Measurements from ENCODE around the gene GNAO1.
"Not testable (repeated sequence)": the region's sequence is repeated elsewhere in the genome, so short reads cannot be mapped to it uniquely, and the experiment has no call there.

Gene GNAO1

DNA sequence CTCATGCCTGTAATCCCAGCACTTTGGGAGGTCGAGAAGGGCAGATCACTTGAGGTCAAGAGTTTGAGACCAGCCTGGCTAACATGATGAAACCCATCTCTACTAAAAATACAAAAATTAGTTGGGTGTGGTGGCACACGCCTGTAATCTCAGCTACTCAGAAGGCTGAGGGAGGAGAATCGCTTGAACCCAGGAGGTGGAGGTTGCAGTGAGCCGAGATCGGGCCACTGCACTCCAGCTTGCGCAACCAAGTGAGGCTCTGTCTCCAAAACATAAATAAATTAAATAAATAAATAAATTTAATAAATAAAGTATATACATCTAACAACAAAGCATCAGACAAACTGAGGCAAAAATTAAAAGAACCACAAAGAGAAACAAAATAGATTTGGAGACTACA is 184.5 kb downstream of the GNAO1 start:
- not testable (repeated sequence) for H3K9me3 ChIP-seq (ENCODE audit: control insufficient read depth in 1 of 2, low read length in 2 of 2); H3K4me3 ChIP-seq (ENCODE audit: low read depth in 1 of 2, low read length in 2 of 2); H3K27me3 ChIP-seq (ENCODE audit: low read depth, low read length); H3K27ac ChIP-seq (ENCODE audit: low read length)
- H3K36me3 ChIP-seq (ENCODE audit: control insufficient read depth in 1 of 2, insufficient read depth in 2 of 2, low read length in 2 of 2) = peaks cover 11 to 26% of the 10 kb centered on the region in 2 donors
- peaks cover 0 to 11% of the 10 kb centered on the region in 2 donors for H3K4me1 ChIP-seq (ENCODE audit: control insufficient read depth in 1 of 2, insufficient read depth in 2 of 2, low read length in 2 of 2)

GRCh38 chr16:56379044-56379443 is 187.8 kb downstream of the GNAO1 start:
- not testable (repeated sequence) for H3K4me1 ChIP-seq (ENCODE audit: control insufficient read depth in 1 of 2, insufficient read depth in 2 of 2, low read length in 2 of 2); H3K9me3 ChIP-seq (ENCODE audit: control insufficient read depth in 1 of 2, low read length in 2 of 2); H3K27ac ChIP-seq (ENCODE audit: low read length); H3K4me3 ChIP-seq (ENCODE audit: low read depth in 1 of 2, low read length in 2 of 2); H3K27me3 ChIP-seq (ENCODE audit: low read depth, low read length)
- H3K36me3 ChIP-seq (ENCODE audit: control insufficient read depth in 1 of 2, insufficient read depth in 2 of 2, low read length in 2 of 2) = peaks cover 33 to 58% of the 10 kb centered on the region in 2 donors

GRCh38 chr16:56380778-56381485 is 189.6 kb downstream of the GNAO1 start:
- H3K36me3 ChIP-seq (ENCODE audit: control insufficient read depth in 1 of 2, insufficient read depth in 2 of 2, low read length in 2 of 2) = peaks cover 31 to 71% of the 10 kb centered on the region in 2 donors
- H3K27me3 ChIP-seq (ENCODE audit: low read depth, low read length); H3K4me1 ChIP-seq (ENCODE audit: control insufficient read depth in 1 of 2, insufficient read depth in 2 of 2, low read length in 2 of 2); H3K4me3 ChIP-seq (ENCODE audit: low read depth in 1 of 2, low read length in 2 of 2); H3K27ac ChIP-seq (ENCODE audit: low read length); H3K9me3 ChIP-seq (ENCODE audit: control insufficient read depth in 1 of 2, low read length in 2 of 2): not testable (repeated sequence)

DNA sequence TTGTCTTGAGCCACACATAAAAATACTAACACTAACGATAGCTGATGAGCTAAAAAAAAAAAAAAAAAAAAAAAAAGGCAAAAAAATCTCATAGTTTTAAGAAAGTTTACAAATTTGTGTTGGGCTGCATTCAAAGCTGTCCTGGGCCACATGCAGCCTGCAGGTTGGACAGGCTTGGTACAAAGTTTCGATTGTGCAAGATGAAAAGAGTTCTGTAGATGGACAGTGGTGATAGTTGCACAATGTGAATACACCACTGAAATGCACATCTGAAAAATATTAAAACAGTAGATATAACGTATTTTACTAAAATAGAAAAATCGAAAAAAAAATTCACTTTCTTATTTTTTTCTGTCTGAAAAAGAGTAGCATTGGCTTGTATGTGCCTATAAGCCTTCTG is 191.2 kb downstream of the GNAO1 start:
- Histone ChIP-seq H3K27ac (ENCODE audit: low read length) (no peak overlapping the region), H3K36me3 (ENCODE audit: control insufficient read depth in 1 of 2, insufficient read depth in 2 of 2, low read length in 2 of 2) (peaks cover 35 to 84% of the 10 kb centered on the region in 2 donors), H3K9me3 (ENCODE audit: control insufficient read depth in 1 of 2, low read length in 2 of 2) (peaks cover 6% of the 10 kb centered on the region in 2 donors), H3K4me1 (ENCODE audit: control insufficient read depth in 1 of 2, insufficient read depth in 2 of 2, low read length in 2 of 2) (no peaks in the 10 kb centered on the region), H3K27me3 (ENCODE audit: low read depth, low read length) (no peaks in the 10 kb centered on the region), H3K4me3 (ENCODE audit: low read depth in 1 of 2, low read length in 2 of 2) (no peak overlapping the region)

DNA sequence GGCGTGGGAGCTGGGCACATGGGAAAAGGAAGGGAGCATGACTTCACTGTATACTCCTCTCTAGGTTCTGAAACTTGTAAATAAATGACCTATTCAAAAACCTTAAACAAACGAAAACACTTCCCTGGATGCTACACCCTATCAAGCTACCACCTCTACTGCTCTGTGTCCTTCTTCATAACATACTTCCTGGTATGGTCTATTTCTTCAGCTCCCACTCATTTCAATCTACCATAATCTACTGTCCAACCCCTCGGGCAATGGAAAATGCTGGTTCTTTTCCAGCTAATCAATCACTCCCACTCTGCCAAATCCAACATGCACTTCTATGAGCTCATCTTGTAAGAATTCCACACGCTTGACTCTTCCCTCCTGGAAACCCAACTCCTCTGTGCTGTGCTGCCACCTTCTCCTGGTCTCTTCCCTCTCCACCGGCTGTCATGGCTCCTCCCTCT is 191.6 kb downstream of the GNAO1 start:
- Histone ChIP-seq H3K4me3 (ENCODE audit: low read depth in 1 of 2, low read length in 2 of 2) (no peak overlapping the region), H3K4me1 (ENCODE audit: control insufficient read depth in 1 of 2, insufficient read depth in 2 of 2, low read length in 2 of 2) (no peaks in the 10 kb centered on the region), H3K27ac (ENCODE audit: low read length) (no peak overlapping the region), H3K27me3 (ENCODE audit: low read depth, low read length) (no peaks in the 10 kb centered on the region), H3K36me3 (ENCODE audit: control insufficient read depth in 1 of 2, insufficient read depth in 2 of 2, low read length in 2 of 2) (peaks cover 38 to 86% of the 10 kb centered on the region in 2 donors), H3K9me3 (ENCODE audit: control insufficient read depth in 1 of 2, low read length in 2 of 2) (peaks cover 6% of the 10 kb centered on the region in 2 donors)

DNA sequence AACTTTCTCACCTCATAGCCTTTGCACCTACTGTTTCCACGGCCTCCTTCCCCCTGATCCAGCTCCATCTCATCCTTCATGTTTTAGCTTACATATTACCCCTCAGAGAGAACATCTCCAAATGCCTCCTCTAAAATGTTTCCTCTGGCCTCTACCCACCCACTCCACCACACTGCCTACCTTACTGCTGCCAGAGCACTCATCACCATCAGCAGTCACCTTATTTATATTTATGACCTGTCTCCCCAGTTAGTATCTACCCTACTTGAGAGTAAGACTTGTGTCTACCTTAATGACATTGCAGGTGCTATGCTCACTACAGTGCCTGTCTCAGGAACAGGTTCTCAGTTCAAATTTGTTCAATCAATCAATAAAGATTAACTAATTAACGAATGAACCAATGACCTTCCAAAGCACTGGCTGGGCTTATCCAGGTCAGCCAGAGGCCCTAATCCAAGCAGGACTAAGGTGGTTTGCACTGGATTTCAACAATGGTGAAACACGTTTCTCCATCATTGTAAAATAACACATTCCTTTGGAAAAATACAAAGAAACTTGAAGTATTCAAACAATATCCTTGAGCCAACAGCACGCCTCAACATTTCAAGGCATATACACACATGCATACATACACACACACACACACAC is 192.9 kb downstream of the GNAO1 start:
- H3K27ac ChIP-seq (ENCODE audit: low read length) = no peak overlapping the region
- peaks cover 43 to 85% of the 10 kb centered on the region in 2 donors for H3K36me3 ChIP-seq (ENCODE audit: control insufficient read depth in 1 of 2, insufficient read depth in 2 of 2, low read length in 2 of 2)
- H3K4me1 ChIP-seq (ENCODE audit: control insufficient read depth in 1 of 2, insufficient read depth in 2 of 2, low read length in 2 of 2) = no peaks in the 10 kb centered on the region
- H3K9me3 ChIP-seq (ENCODE audit: control insufficient read depth in 1 of 2, low read length in 2 of 2) = peaks cover 6% of the 10 kb centered on the region in 2 donors
- H3K27me3 ChIP-seq (ENCODE audit: low read depth, low read length) = no peaks in the 10 kb centered on the region
- no peak overlapping the region for H3K4me3 ChIP-seq (ENCODE audit: low read depth in 1 of 2, low read length in 2 of 2)

GRCh38 chr16:56387396-56387795 is 196.1 kb downstream of the GNAO1 start:
- no peak overlapping the region for H3K4me3 ChIP-seq (ENCODE audit: low read depth in 1 of 2, low read length in 2 of 2)
- no peak overlapping the region for H3K27ac ChIP-seq (ENCODE audit: low read length)
- peaks cover 51 to 77% of the 10 kb centered on the region in 2 donors for H3K36me3 ChIP-seq (ENCODE audit: control insufficient read depth in 1 of 2, insufficient read depth in 2 of 2, low read length in 2 of 2)
- no peaks in the 10 kb centered on the region for H3K9me3 ChIP-seq (ENCODE audit: control insufficient read depth in 1 of 2, low read length in 2 of 2)
- no peaks in the 10 kb centered on the region for H3K27me3 ChIP-seq (ENCODE audit: low read depth, low read length)
- H3K4me1 ChIP-seq (ENCODE audit: control insufficient read depth in 1 of 2, insufficient read depth in 2 of 2, low read length in 2 of 2) = no peaks in the 10 kb centered on the region

GRCh38 chr16:56388209-56388608 is 196.9 kb downstream of the GNAO1 start:
- H3K27ac ChIP-seq (ENCODE audit: low read length) = no peak overlapping the region
- no peaks in the 10 kb centered on the region for H3K4me1 ChIP-seq (ENCODE audit: control insufficient read depth in 1 of 2, insufficient read depth in 2 of 2, low read length in 2 of 2)
- H3K27me3 ChIP-seq (ENCODE audit: low read depth, low read length) = no peaks in the 10 kb centered on the region
- no peak overlapping the region for H3K4me3 ChIP-seq (ENCODE audit: low read depth in 1 of 2, low read length in 2 of 2)
- peaks cover 45 to 69% of the 10 kb centered on the region in 2 donors for H3K36me3 ChIP-seq (ENCODE audit: control insufficient read depth in 1 of 2, insufficient read depth in 2 of 2, low read length in 2 of 2)
- no peaks in the 10 kb centered on the region for H3K9me3 ChIP-seq (ENCODE audit: control insufficient read depth in 1 of 2, low read length in 2 of 2)

DNA sequence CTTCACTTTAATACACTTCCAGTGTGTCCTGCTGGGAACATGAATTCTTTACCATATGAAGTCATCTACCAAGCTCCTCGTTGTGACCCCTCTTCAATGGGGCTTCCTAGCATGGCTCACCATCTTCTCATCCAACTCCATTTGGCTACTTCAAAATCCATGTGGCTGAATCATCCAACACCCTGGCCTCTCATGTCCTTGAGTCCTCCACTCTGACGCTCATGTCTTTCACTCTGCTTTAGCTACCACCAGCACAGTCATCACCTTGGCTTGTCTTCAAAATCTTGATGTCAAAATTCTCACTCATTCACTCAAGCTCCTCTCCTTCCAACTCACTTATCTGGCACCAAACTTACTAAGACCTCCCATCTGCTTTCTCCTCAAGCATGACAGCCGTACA is 198.3 kb downstream of the GNAO1 start:
- Histone ChIP-seq H3K27me3 (ENCODE audit: low read depth, low read length) (no peaks in the 10 kb centered on the region), H3K36me3 (ENCODE audit: control insufficient read depth in 1 of 2, insufficient read depth in 2 of 2, low read length in 2 of 2) (peaks cover 32 to 58% of the 10 kb centered on the region in 2 donors), H3K27ac (ENCODE audit: low read length) (no peak overlapping the region), H3K4me1 (ENCODE audit: control insufficient read depth in 1 of 2, insufficient read depth in 2 of 2, low read length in 2 of 2) (no peaks in the 10 kb centered on the region), H3K9me3 (ENCODE audit: control insufficient read depth in 1 of 2, low read length in 2 of 2) (no peaks in the 10 kb centered on the region), H3K4me3 (ENCODE audit: low read depth in 1 of 2, low read length in 2 of 2) (no peak overlapping the region)

- not testable (repeated sequence) for H3K4me3 ChIP-seq (ENCODE audit: low read depth in 1 of 2, low read length in 2 of 2); H3K27ac ChIP-seq (ENCODE audit: low read length); H3K9me3 ChIP-seq (ENCODE audit: control insufficient read depth in 1 of 2, low read length in 2 of 2); H3K27me3 ChIP-seq (ENCODE audit: low read depth, low read length); H3K4me1 ChIP-seq (ENCODE audit: control insufficient read depth in 1 of 2, insufficient read depth in 2 of 2, low read length in 2 of 2)
- H3K36me3 ChIP-seq (ENCODE audit: control insufficient read depth in 1 of 2, insufficient read depth in 2 of 2, low read length in 2 of 2) = peaks cover 12 to 20% of the 10 kb centered on the region in 2 donors
Observed at GRCh38 chr16:56396724-56397123, 205.4 kb downstream of the GNAO1 start.

DNA sequence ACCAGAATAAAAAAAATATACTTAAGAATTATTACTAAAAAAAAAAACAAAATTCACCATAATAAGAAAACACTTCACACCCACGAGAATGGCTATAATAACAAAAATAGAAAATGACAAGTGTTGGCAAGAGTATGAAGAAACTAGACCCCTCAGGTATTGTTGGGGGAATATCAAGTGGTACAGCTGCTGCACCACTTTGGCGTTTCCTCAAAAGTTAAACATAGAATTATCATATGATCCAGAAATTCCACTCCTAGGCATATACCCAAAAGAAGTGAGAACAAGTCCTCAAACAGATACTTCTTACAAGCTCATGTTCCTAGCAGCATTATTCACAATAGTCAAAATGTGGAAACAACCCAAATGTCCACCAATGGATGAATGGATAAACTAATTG is 207.8 kb downstream of the GNAO1 start:
- peaks cover 22 to 35% of the 10 kb centered on the region in 2 donors for H3K36me3 ChIP-seq (ENCODE audit: control insufficient read depth in 1 of 2, insufficient read depth in 2 of 2, low read length in 2 of 2)

More for the DNA sequence above, 207.8 kb downstream of the GNAO1 start:
- no peaks in the 10 kb centered on the region for H3K9me3 ChIP-seq (ENCODE audit: control insufficient read depth in 1 of 2, low read length in 2 of 2)
- no peaks in the 10 kb centered on the region for H3K27me3 ChIP-seq (ENCODE audit: low read depth, low read length)
- H3K27ac ChIP-seq (ENCODE audit: low read length) = no peak overlapping the region
- H3K4me1 ChIP-seq (ENCODE audit: control insufficient read depth in 1 of 2, insufficient read depth in 2 of 2, low read length in 2 of 2) = no peaks in the 10 kb centered on the region
- no peak overlapping the region for H3K4me3 ChIP-seq (ENCODE audit: low read depth in 1 of 2, low read length in 2 of 2)
